D721Med (cell line): ENCODE results near the gene EVPL.

Source experiments
- DNase-seq: peaks from one replicate; pipeline ENCODE4 v3.0.0; 2011; ENCODE audit warnings: low spot score; ENCODE audit not compliant: insufficient read length
- FAIRE-seq: peaks from 2 replicates; lab custom pipeline; 2011; peaks lifted over from hg19 to GRCh38; lab: Jason Lieb, UNC
- CTCF ChIP-seq: IDR thresholded peaks from 2 replicates; pipeline ENCODE4 v1.5.1; 2012; ENCODE audit warnings: mild to moderate bottlenecking, control low read depth; ENCODE audit not compliant: insufficient read depth; ENCODE audit errors: missing control alignments

EVPL gene

GRCh38 chr17:75995385-75995925, 31.7 kb downstream of the EVPL start:
- DNase-seq (no peak), FAIRE-seq (no peak)
- TF ChIP-seq CTCF = no peak

DNA sequence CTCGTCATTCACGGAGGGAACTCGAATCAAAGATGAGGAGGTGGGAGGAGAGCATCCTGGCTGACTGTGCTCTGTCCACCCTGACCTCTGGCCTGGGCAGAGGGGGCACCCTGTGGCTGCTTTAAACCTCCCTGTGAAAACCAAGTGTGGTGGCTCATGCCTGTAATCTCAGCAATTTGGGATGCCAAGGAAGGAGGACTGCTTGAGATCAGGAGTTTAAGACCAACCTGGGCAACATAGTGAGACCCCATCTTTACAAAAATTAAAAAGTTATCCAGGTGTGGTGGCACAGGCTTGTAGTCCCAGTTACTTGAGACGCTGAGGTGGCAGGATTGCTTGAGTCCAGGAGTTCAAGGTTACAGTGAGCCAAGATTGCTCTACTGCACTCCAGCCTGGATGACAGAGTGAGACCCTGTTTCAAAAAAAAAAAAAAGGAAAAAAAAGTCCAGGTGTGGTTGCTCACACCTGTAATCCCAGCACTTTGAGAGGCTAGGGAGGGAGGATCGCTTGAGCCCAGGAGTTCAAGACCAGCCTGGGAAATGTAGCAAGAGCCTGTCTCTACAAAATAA, 32.2 kb downstream of the EVPL start:
- no peak for TF ChIP-seq CTCF
- DNase-seq (no peak), FAIRE-seq (no peak)

DNA sequence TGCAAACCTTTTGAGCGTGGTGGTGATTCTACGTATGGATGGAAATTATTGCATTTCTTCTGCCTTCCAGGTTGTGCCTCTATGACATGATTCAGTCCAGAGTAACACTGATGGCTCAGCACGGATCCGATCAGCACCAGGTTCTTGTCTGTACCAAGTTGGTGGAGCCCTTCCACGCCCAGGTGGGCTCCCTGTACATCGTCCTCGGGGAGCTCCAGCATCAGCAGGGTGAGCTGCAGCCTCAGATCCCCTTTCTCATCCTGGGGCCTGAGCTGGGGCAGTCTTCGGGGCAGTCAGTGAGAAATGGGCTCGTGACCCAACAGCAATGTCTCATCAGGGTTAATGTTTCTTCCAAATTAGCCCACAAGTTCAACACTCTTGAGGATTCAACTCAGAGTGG, 35.7 kb downstream of the EVPL start:
- no peak for TF ChIP-seq CTCF
- FAIRE-seq = no peak

DNA sequence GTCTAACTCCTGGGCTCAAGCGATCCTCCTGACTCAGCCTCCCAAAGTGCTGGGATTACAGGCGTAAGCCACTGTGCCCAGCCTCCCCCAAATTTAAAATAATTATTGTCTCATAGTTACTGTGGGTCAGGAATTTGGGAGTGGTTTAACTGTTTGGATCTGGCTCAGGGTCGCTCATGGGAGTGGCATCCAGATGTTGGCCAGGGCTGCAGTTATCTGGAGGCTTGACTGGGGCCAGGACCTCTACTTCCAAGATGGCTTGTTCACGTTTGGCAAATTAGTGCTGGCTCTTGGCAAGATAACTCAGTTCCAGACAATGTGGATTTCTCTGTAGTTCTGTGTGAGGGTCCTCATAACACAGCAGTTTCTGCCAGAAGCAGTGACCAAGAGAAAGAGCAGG, 40.1 kb downstream of the EVPL start:
- TF ChIP-seq CTCF = no peak
- DNase-seq (no peak), FAIRE-seq (no peak)

More for the DNA sequence above, 35.7 kb downstream of the EVPL start:
- DNase-seq = no peak

GRCh38 chr17:75985986-75986385, 41.1 kb downstream of the EVPL start:
- no peak for FAIRE-seq
- no peak for TF ChIP-seq CTCF
- no peak for DNase-seq

DNA sequence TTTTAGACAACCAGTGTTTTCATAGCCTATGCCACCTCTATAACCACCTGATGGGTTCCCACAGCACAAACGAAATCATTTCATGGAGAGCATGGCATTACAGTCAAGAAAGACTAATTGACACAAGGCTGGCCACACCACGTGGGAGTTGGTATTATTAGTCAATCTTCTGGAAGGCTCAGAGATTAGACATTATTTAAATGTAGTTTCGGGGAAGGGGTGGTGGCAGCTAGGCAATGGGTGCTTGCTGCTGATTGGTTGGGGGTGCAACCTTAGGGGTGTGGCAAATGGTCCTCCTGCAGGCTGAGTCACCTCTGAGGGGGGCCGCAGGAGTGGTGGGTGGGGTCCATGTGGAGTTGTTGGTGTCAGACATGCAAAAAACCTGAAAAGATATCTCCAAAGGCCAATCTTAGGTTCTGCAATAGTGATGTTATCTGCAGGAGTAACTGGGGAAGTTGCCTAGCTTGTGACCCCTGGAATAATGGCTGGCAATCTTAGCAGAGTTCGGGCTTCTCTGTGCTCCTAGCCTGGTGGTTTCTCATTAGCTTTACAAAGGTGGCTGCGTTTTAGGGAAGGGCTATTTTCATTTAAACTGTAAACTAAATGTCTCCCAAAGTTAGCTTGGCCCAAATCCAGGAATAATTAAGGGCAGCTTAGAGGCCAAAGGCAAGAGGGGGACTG, 43.5 kb downstream of the EVPL start:
- FAIRE-seq (no peak), DNase-seq (no peak)
- no peak for TF ChIP-seq CTCF
